Measurements from ENCODE around the gene SLC39A7. TPM values are rescaled to one million over a fixed set of nuclear protein-coding genes. Genes with fewer than 3 reads are reported as not detected.

The SLC39A7 gene
- total and polyA plus RNA-seq, 2 of the 13 experiments (the other 11 are each of a cell fraction or from before 2014, with no cell fraction given): 142 to 229 TPM

GRCh38 chr6:33198159-33198852, 2.4 kb upstream of the SLC39A7 start (continued):
- TF ChIP-seq ZNF768 (CRISPR knock-in tag; IDR thresholded peaks at IDR 0.05) (peak; percentile 27; the same call in 1 of the 2 replicates), BCL6 (CRISPR knock-in tag; IDR thresholded peaks at IDR 0.05) (peak; percentile 93), ZNF101 (CRISPR knock-in tag; IDR thresholded peaks at IDR 0.05; ENCODE audit: borderline replicate concordance, low read depth) (no peak), U2AF2 (IDR thresholded peaks at IDR 0.05; ENCODE audit: low read depth, low read length) (no peak), HDAC2 (CRISPR knock-in tag; IDR thresholded peaks at IDR 0.05) (peak; percentile 95), ZNF20 (CRISPR knock-in tag; IDR thresholded peaks at IDR 0.05) (no peak), GATA4 (IDR thresholded peaks at IDR 0.05; ENCODE audit: borderline replicate concordance, low read depth) (peak; percentile 60; the same call in 1 of the 2 replicates), HNF1A (IDR thresholded peaks at IDR 0.05; ENCODE audit: low read depth) (peak; percentile 66), HNF1A (CRISPR knock-in tag; IDR thresholded peaks at IDR 0.05; ENCODE audit: borderline replicate concordance) (peak; percentile 79), ZNF788 (CRISPR knock-in tag; IDR thresholded peaks at IDR 0.05; ENCODE audit: borderline replicate concordance) (peak; percentile 85), MEIS2 (CRISPR knock-in tag; IDR thresholded peaks at IDR 0.05) (peak; percentile 91; the same call in 1 of the 2 replicates), ZMYM4 (CRISPR knock-in tag; IDR thresholded peaks at IDR 0.05) (peak; percentile 69; the same call in 1 of the 2 replicates), NONO (IDR thresholded peaks at IDR 0.05) (no peak), NONO (CRISPR knock-in tag; conservative IDR thresholded peaks at IDR 0.05) (peak; percentile 73; the same call in 1 of the 2 replicates), HMG20A (CRISPR knock-in tag; IDR thresholded peaks at IDR 0.05; ENCODE audit: borderline replicate concordance) (peak; percentile 98), SOX6 (IDR thresholded peaks at IDR 0.05) (no peak), SOX6 (CRISPR knock-in tag; IDR thresholded peaks at IDR 0.05) (peak; percentile 93), ZNF12 (CRISPR knock-in tag; IDR thresholded peaks at IDR 0.05) (peak; percentile 80; the same call in 1 of the 2 replicates), ZNF354B (CRISPR knock-in tag; IDR thresholded peaks at IDR 0.05) (0 out of 2 replicates have a peak, but pooled peaks have one; percentile 48)
- TF ChIP-seq, protein P1, sequence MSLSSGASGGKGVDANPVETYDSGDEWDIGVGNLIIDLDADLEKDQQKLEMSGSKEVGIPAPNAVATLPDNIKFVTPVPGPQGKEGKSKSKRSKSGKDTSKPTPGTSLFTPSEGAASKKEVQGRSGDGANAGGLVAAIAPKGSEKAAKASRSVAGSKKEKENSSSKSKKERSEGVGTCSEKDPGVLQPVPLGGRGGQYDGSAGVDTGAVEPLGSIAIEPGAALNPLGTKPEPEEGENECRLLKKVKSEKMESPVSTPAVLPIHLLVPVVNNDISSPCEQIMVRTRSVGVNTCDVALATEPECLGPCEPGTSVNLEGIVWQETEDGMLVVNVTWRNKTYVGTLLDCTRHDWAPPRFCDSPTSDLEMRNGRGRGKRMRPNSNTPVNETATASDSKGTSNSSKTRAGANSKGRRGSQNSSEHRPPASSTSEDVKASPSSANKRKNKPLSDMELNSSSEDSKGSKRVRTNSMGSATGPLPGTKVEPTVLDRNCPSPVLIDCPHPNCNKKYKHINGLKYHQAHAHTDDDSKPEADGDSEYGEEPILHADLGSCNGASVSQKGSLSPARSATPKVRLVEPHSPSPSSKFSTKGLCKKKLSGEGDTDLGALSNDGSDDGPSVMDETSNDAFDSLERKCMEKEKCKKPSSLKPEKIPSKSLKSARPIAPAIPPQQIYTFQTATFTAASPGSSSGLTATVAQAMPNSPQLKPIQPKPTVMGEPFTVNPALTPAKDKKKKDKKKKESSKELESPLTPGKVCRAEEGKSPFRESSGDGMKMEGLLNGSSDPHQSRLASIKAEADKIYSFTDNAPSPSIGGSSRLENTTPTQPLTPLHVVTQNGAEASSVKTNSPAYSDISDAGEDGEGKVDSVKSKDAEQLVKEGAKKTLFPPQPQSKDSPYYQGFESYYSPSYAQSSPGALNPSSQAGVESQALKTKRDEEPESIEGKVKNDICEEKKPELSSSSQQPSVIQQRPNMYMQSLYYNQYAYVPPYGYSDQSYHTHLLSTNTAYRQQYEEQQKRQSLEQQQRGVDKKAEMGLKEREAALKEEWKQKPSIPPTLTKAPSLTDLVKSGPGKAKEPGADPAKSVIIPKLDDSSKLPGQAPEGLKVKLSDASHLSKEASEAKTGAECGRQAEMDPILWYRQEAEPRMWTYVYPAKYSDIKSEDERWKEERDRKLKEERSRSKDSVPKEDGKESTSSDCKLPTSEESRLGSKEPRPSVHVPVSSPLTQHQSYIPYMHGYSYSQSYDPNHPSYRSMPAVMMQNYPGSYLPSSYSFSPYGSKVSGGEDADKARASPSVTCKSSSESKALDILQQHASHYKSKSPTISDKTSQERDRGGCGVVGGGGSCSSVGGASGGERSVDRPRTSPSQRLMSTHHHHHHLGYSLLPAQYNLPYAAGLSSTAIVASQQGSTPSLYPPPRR (CRISPR knock-in tag; IDR thresholded peaks at IDR 0.05; ENCODE audit: borderline replicate concordance): peak; percentile 94
- TF ChIP-seq, protein P2, sequence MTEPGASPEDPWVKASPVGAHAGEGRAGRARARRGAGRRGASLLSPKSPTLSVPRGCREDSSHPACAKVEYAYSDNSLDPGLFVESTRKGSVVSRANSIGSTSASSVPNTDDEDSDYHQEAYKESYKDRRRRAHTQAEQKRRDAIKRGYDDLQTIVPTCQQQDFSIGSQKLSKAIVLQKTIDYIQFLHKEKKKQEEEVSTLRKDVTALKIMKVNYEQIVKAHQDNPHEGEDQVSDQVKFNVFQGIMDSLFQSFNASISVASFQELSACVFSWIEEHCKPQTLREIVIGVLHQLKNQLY (CRISPR knock-in tag; IDR thresholded peaks at IDR 0.05): peak; percentile 62; the same call in 1 of the 2 replicates
